Activated CD4-positive, alpha-beta T cell treated with anti-CD3 and anti-CD28 coated beads for 1 hour (primary cell): ENCODE results near the gene AIDA.
A peak's percentile ranks its signal among the peaks of the same experiment; 100 is the strongest.
"Not testable (repeated sequence)": the region's sequence is repeated elsewhere in the genome, so short reads cannot be mapped to it uniquely, and the experiment has no call there.

Experiments used
- DNase-seq: peaks from one replicate; pipeline ENCODE4 v3.0.0-alpha.2; 2020

The AIDA gene

GRCh38 chr1:222711319-222712252, 705 bp downstream of the AIDA start:
- DNase-seq, result peak; percentile 35

- no peak for DNase-seq
These were observed 2.6 kb downstream of the AIDA start for GRCh38 chr1:222709700-222710153.

- DNase-seq, result no peak
These were observed 5.5 kb downstream of the AIDA start for GRCh38 chr1:222706815-222707214.

GRCh38 chr1:222704260-222704659, 8.0 kb downstream of the AIDA start:
- DNase-seq, result no peak

GRCh38 chr1:222702210-222702609, 10.1 kb downstream of the AIDA start:
- DNase-seq, result no peak

- no peak for DNase-seq
These were observed 14.5 kb downstream of the AIDA start for GRCh38 chr1:222697826-222698225.

GRCh38 chr1:222697203-222697602, 15.1 kb downstream of the AIDA start:
- DNase-seq, result no peak

GRCh38 chr1:222696741-222697140, 15.6 kb downstream of the AIDA start:
- DNase-seq, result no peak

GRCh38 chr1:222694927-222695326, 17.4 kb downstream of the AIDA start:
- DNase-seq, result no peak

GRCh38 chr1:222691016-222691415, 21.3 kb downstream of the AIDA start:
- no peak for DNase-seq

GRCh38 chr1:222680080-222680479, 32.2 kb downstream of the AIDA start:
- DNase-seq, result no peak

GRCh38 chr1:222670110-222670509, 42.2 kb downstream of the AIDA start:
- no peak for DNase-seq

- not testable (repeated sequence) for DNase-seq
These were observed 43.2 kb downstream of the AIDA start for GRCh38 chr1:222669107-222669506.

GRCh38 chr1:222668184-222668583, 44.1 kb downstream of the AIDA start:
- DNase-seq, result not testable (repeated sequence)

- DNase-seq, result no peak
These were observed 46.3 kb downstream of the AIDA start for GRCh38 chr1:222665964-222666363.

- no peak for DNase-seq
These were observed 48.8 kb downstream of the AIDA start for GRCh38 chr1:222663431-222663934.

- no peak for DNase-seq
These were observed 54.4 kb downstream of the AIDA start for GRCh38 chr1:222657899-222658298.

GRCh38 chr1:222656391-222657155, 55.7 kb downstream of the AIDA start:
- no peak for DNase-seq

GRCh38 chr1:222654849-222655248, 57.4 kb downstream of the AIDA start:
- peak; percentile 65 for DNase-seq

GRCh38 chr1:222653178-222653827, 59.0 kb downstream of the AIDA start:
- DNase-seq, result no peak

GRCh38 chr1:222652676-222653075, 59.6 kb downstream of the AIDA start:
- no peak for DNase-seq

- DNase-seq, result no peak
These were observed 67.7 kb downstream of the AIDA start for GRCh38 chr1:222644636-222644980.

- peak; percentile 94 for DNase-seq
These were observed 68.2 kb downstream of the AIDA start for GRCh38 chr1:222643938-222644635.
